Measurements from ENCODE around the gene GJA1.
"Not testable (repeated sequence)": the region's sequence is repeated elsewhere in the genome, so short reads cannot be mapped to it uniquely, and the experiment has no call there.

GJA1 gene

DNA sequence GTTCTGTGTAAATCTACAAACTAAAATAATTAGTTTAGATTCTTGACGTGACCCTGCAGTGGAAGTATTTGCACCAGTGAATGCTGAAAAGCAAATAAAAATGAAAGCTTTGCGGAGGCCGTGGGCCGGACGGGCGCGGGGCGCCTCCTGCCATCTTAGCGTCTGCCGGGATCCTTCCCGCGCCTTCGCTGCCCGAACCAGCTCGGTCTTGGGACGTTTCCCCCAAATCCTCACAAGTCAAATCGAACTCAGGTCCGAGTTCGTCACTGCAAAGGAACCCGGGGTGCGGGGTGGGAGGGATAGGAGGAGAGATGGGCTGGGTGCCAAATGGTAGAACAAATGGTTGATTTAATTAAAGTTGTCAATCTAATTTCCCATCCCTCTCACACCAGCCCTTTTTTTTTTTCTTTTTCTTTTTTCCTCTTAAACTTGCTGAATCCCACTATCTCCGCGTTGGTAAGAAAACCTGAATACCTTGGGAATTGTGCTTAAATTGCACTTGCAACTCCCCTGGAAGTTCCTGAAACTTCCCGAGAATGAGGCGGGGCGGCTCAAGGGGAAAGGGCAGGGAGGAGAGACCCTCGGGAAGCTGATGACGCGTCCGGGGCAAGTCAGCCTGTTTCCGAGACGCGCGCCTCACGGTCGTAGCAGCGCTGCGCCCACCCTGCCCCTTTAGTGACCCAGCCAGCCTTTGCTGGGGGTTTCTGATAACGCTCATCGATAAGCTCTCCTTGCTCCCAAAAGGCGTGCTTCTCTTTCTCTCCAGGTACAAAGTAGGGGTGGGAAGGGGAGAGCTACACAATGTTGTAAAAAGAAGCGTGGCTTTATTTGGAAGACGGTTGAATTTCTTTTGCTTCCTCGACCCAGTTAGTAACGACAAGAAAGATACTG, 1.8 kb downstream of the GJA1 start:
- DNase-seq (ENCODE audit: low spot score): no peak

- no peak for DNase-seq (ENCODE audit: low spot score)
Observed at GRCh38 chr6:121437851-121438651, 2.6 kb downstream of the GJA1 start.

DNA sequence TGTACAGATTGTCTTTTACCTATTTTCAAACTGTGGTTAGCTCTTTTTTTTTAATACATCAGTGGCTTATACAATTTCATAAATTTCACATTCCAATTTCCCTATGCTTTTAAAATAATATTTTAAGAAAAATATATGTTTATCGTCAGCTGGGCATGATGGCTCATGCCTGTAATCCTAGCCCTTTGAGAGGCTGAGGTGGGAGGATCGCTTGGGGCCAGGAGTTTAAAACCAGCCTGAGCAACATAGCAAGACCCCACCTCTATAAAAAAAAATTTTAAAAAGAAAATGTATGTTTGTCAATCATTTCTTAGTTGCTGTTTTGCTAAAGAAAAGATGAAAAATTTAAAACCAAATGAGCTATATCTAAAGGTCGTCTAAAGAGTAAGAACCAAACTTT, 3.4 kb downstream of the GJA1 start:
- no peak for DNase-seq (ENCODE audit: low spot score)

- DNase-seq (ENCODE audit: low spot score): no peak
Observed at GRCh38 chr6:121439475-121439874, 4.0 kb downstream of the GJA1 start.

- DNase-seq (ENCODE audit: low spot score): no peak
Observed at GRCh38 chr6:121439926-121440325, 4.5 kb downstream of the GJA1 start.

DNA sequence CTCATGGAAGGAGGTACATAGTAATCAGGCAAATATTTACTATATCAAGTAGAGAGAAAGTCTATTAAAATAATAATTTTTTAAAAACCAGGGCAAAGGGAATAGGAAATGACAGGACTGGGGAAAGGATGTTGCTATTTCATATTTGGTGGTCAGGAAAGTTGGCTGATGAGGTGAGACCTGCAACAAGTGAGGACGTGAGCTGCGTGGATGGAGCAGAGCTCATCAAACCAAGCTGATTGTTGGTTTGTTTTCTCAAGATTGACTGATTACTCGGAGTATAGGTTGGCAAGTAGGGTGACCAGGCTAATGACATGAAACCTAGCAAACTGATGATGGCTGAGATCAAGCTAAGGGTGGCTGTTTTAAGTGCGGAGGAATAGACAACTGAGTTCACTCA, 6.0 kb downstream of the GJA1 start:
- no peak for DNase-seq (ENCODE audit: low spot score)

- no peak for DNase-seq (ENCODE audit: low spot score)
Observed at GRCh38 chr6:121442576-121442975, 7.1 kb downstream of the GJA1 start.

DNA sequence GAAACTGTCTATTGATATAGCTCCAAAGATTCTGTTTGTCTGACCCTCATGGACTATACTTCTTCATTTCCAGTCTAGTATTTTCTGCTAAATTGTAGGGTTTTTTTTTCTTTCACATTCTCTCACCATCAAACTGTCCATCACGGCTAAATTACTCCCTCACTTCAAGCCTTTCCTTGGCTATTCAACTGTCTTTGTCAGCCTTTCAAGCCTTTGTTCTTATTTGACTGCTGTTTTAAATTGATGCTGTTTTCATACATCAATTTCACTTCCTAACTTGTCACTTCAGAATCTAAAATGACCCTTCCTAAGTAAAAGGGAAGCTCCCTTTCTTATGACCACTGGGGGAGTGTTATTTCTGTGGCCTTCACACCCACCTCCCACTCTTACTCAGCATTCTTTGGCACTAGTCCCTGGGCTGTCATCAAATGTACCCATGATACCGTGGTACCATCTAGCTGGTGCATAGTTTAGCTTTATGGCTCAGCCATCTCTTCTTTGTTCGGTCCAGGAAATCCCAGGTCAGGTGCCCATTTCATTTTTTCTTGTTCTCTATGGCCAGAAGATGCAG, 8.6 kb downstream of the GJA1 start:
- DNase-seq (ENCODE audit: low spot score): no peak

- not testable (repeated sequence) for DNase-seq (ENCODE audit: low spot score)
Observed at GRCh38 chr6:121446705-121447104, 11.3 kb downstream of the GJA1 start.

DNA sequence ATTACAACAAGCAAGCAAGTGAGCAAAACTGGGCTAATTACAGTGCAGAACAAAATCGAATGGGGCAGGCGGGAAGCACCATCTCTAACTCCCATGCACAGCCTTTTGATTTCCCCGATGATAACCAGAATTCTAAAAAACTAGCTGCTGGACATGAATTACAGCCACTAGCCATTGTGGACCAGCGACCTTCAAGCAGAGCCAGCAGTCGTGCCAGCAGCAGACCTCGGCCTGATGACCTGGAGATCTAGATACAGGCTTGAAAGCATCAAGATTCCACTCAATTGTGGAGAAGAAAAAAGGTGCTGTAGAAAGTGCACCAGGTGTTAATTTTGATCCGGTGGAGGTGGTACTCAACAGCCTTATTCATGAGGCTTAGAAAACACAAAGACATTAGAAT, 12.3 kb downstream of the GJA1 start:
- DNase-seq (ENCODE audit: low spot score): not testable (repeated sequence)

DNA sequence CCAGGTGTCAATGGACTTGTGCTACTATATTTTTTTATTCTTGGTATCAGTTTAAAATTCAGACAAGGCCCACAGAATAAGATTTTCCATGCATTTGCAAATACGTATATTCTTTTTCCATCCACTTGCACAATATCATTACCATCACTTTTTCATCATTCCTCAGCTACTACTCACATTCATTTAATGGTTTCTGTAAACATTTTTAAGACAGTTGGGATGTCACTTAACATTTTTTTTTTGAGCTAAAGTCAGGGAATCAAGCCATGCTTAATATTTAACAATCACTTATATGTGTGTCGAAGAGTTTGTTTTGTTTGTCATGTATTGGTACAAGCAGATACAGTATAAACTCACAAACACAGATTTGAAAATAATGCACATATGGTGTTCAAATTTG, 13.1 kb downstream of the GJA1 start:
- not testable (repeated sequence) for DNase-seq (ENCODE audit: low spot score)

- DNase-seq (ENCODE audit: low spot score): no peak
Observed at GRCh38 chr6:121449331-121449730, 13.9 kb downstream of the GJA1 start.

- no peak for DNase-seq (ENCODE audit: low spot score)
Observed at GRCh38 chr6:121450242-121450641, 14.8 kb downstream of the GJA1 start.

DNA sequence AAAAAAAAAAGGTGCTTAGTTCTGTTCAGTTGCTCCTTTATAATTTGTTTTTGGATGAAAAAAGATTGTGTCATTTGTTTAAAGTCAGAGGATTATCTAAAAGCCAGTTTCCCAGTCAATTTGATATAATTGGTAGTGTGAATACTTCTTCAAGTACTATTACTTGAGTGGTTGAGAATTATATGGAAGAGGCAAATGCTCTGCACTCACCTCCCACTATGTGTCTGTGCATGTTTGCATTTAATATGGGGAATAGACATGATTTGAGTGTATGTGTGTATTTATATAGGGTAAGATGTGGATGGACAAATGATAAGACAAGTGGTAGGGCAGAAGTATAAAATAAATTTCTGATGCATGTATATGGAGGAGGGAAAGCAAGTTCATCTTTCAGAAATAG, 15.8 kb downstream of the GJA1 start:
- DNase-seq (ENCODE audit: low spot score): no peak

DNA sequence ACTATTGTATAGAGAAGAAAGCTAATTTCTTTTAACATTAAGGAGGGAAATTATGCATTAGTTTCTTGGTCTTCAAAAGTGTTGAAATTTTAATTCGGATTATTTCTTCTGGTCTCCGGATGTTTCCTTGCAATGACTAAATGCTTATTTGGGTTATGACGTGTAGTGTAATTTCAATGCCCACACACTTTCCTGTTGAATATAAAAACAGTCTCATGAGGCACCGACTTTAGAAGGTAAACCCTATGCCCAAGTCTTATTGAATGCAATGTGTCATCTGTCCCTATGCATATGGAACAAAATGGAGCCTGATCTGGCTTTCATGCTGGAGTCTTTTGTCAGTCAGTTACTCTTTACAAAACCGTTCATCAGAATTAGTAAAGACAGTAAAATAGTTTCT, 17.7 kb downstream of the GJA1 start:
- no peak for DNase-seq (ENCODE audit: low spot score)

GRCh38 chr6:121460170-121460569, 24.7 kb downstream of the GJA1 start:
- DNase-seq (ENCODE audit: low spot score): no peak

- no peak for DNase-seq (ENCODE audit: low spot score)
Observed at GRCh38 chr6:121463087-121463486, 27.6 kb downstream of the GJA1 start.

GRCh38 chr6:121465101-121465500, 29.7 kb downstream of the GJA1 start:
- DNase-seq (ENCODE audit: low spot score): no peak

DNA sequence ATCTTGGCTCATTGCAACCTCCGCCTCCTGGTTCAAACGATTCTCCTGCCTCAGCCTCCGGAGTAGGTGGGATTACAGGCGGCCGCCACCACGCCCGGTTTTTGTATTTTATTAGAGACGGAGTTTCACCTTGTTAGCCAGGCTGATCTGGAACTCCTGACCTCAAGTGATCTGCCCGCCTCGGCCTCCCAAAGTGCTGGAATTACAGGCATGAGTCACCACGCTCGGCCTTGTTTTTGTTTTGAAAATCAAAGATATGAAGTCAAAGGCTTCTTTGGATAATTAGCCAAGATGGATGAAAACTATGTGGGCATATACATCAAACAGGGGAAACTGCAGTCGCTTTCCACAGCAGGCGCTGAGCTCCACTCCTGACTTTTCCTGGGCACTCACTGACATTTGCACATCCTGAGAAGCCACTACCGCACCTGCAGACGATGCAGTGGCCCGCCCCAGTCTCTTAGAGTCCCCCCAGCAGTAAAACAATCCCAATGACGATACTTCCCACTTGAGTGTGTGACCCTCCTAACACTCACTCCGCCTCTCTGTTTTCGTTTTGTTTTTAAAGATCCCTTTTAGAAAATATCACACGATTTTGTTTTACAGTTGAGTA, 44.1 kb downstream of the GJA1 start:
- DNase-seq (ENCODE audit: low spot score): no peak

- no peak for DNase-seq (ENCODE audit: low spot score)
Observed at GRCh38 chr6:121480099-121480713, 44.8 kb downstream of the GJA1 start.

- DNase-seq (ENCODE audit: low spot score): no peak
Observed at GRCh38 chr6:121482004-121482693, 46.7 kb downstream of the GJA1 start.
